A549 (cell line): ENCODE measurements around the gene DACT3. TPM values are rescaled to one million over a fixed set of nuclear protein-coding genes. Genes with fewer than 3 reads are reported as not detected.

Experiments used
- ATAC-seq, 2 experiments: fragments of 200-7000 bp in 1 of 2; fragments of >200 bp in 1 of 2; cut with Nextera tagmentation in 1 of 2; cut with Tn5 transposase in 1 of 2; 3 replicates each; pipeline versions ENCODE4 v1.8.0 to v1.9.1; 2018 to 2020; ENCODE audit warnings: mild to moderate bottlenecking in 1 of 2, moderate library complexity in 1 of 2
- CTCF ChIA-PET: fragments of 300-600 bp; sonication (Branson Sonifier 250); formaldehyde crosslinking; extraction: SDS; loops from one replicate; lab custom pipeline; 2021; ENCODE audit warnings: antibody characterized with exemption, inconsistent platforms; lab: Yijun Ruan, JAX
- POLR2A ChIA-PET: fragments of 350-600 bp; formaldehyde crosslinking; extraction: SDS; loops from one replicate; lab custom pipeline; 2021; ENCODE audit warnings: antibody characterized with exemption, inconsistent platforms; lab: Yijun Ruan, JAX
- DNase-seq, 2 experiments: peaks; one replicate each; pipeline versions ENCODE4 v3.0.0 to v3.0.0-alpha.2; 2011 to 2016; ENCODE audit warnings: low read depth in 1 of 2, low spot score in 1 of 2
- FAIRE-seq: peaks from 2 replicates; lab custom pipeline; 2011; peaks lifted over from hg19 to GRCh38; lab: Jason Lieb, UNC
- H3K27ac ChIP-seq, 2 experiments: fragments of >200 bp; sonication (Bioruptor Twin); formaldehyde crosslinking; 3 replicates each; pipeline ENCODE4 v1.5.1; 2016 to 2017
- H3K4me1 ChIP-seq: fragments of >200 bp; sonication (Bioruptor Twin); formaldehyde crosslinking; 3 replicates; pipeline ENCODE4 v1.6.1; 2016
- H3K4me2 ChIP-seq: fragments of >200 bp; sonication (Bioruptor Twin); formaldehyde crosslinking; 3 replicates; pipeline ENCODE4 v1.6.1; 2016
- H3K4me3 ChIP-seq: fragments of >200 bp; sonication (Bioruptor Twin); formaldehyde crosslinking; 3 replicates; pipeline ENCODE4 v1.5.1; 2016
- H3K9me3 ChIP-seq: fragments of >200 bp; sonication (Bioruptor Twin); formaldehyde crosslinking; 3 replicates; pipeline ENCODE4 v1.6.1; 2016
- ATOH8 ChIP-seq: fragments of 250-450 bp; sonication (Bioruptor Pico); IDR thresholded peaks from 2 replicates; pipeline ENCODE4 v1.5.0; 2020; ENCODE audit warnings: low read depth, mild to moderate bottlenecking, moderate library complexity
- BHLHE40 ChIP-seq: IDR thresholded peaks from 2 replicates; pipeline ENCODE4 v1.6.1; 2012; ENCODE audit warnings: low read depth, low read length, inconsistent platforms
- CBX2 ChIP-seq: fragments of 200-600 bp; sonication (generic); IDR thresholded peaks from 2 replicates; pipeline ENCODE4 v1.6.1; 2016; ENCODE audit warnings: low read depth, mild to moderate bottlenecking, borderline replicate concordance
- CBX8 ChIP-seq: fragments of 200-600 bp; sonication (generic); IDR thresholded peaks from 2 replicates; pipeline ENCODE4 v1.6.1; 2016
- CEBPB ChIP-seq, 2 experiments: fragments of >200 bp in 1 of 2; sonication (Bioruptor Twin) in 1 of 2; formaldehyde crosslinking in 1 of 2; IDR thresholded peaks; 2 replicates each; pipeline ENCODE4 v1.6.1; 2012 to 2016
- CHD4 ChIP-seq: fragments of 200-600 bp; sonication (generic); IDR thresholded peaks from 2 replicates; pipeline ENCODE4 v1.6.1; 2016; ENCODE audit warnings: antibody characterized with exemption, mild to moderate bottlenecking, borderline replicate concordance
- CTCF ChIP-seq: fragments of >200 bp; sonication (Bioruptor Twin); formaldehyde crosslinking; IDR thresholded peaks from 3 replicates; pipeline ENCODE4 v1.5.1; 2016
- EHMT2 ChIP-seq: fragments of 200-600 bp; sonication (generic); IDR thresholded peaks from 2 replicates; pipeline ENCODE4 v1.6.1; 2016; ENCODE audit warnings: antibody characterized with exemption, low read depth, mild to moderate bottlenecking, moderate library complexity
- FOSL2 ChIP-seq, 2 experiments: fragments of 450-650 bp in 1 of 2; fragments of >200 bp in 1 of 2; sonication (Bioruptor Twin) in 1 of 2; formaldehyde crosslinking; IDR thresholded peaks; 2 replicates each; pipeline versions ENCODE4 v1.5.0 to v1.6.1; 2016 to 2020; ENCODE audit warnings: mild to moderate bottlenecking in 1 of 2, moderate library complexity in 1 of 2
- KDM5A ChIP-seq: fragments of 200-600 bp; sonication (generic); IDR thresholded peaks from 2 replicates; pipeline ENCODE4 v1.6.1; 2016; ENCODE audit warnings: antibody characterized with exemption, mild to moderate bottlenecking
- MAZ ChIP-seq: fragments of 150-350 bp; IDR thresholded peaks from 2 replicates; pipeline ENCODE4 v1.6.1; 2014; ENCODE audit warnings: antibody characterized with exemption, low read depth, low read length, borderline replicate concordance
- NPAS2 ChIP-seq: fragments of 250-450 bp; sonication (Bioruptor Pico); IDR thresholded peaks from 2 replicates; pipeline ENCODE4 v1.8.0; 2022; ENCODE audit warnings: mild to moderate bottlenecking, moderate library complexity, borderline replicate concordance
- PHF8 ChIP-seq: fragments of 200-600 bp; sonication (generic); IDR thresholded peaks from 2 replicates; pipeline ENCODE4 v1.6.1; 2016; ENCODE audit warnings: low read depth, mild to moderate bottlenecking, antibody characterized with exemption, moderate library complexity, borderline replicate concordance
- POLR2A ChIP-seq: IDR thresholded peaks from 2 replicates; pipeline ENCODE4 v1.6.1; 2012; ENCODE audit warnings: mild to moderate bottlenecking, low read length
- TP53 ChIP-seq: fragments of 250-450 bp; sonication (Bioruptor Pico); IDR thresholded peaks from 2 replicates; pipeline ENCODE4 v1.5.0; 2021; ENCODE audit warnings: mild to moderate bottlenecking, moderate library complexity
- ZFP36 ChIP-seq: fragments of 450-650 bp; IDR thresholded peaks from 2 replicates; pipeline ENCODE4 v1.6.1; 2014; ENCODE audit warnings: borderline replicate concordance; ENCODE audit not compliant: partially characterized antibody
- ZNF302 ChIP-seq: fragments of 250-450 bp; sonication (Bioruptor Pico); IDR thresholded peaks from 2 replicates; pipeline ENCODE4 v1.9.0; 2021; ENCODE audit warnings: inconsistent platforms, mild to moderate bottlenecking, moderate library complexity
- ZSCAN20 ChIP-seq: fragments of 250-450 bp; sonication (Bioruptor Pico); IDR thresholded peaks from 2 replicates; pipeline ENCODE4 v1.8.0; 2022; ENCODE audit warnings: mild to moderate bottlenecking, moderate library complexity
- WGBS: methylation state at CpG from one replicate; pipeline ENCODE4 v1.1.6; 2017; ENCODE audit errors: missing lambda C conversion rate; 5-methylcytosine and 5-hydroxymethylcytosine counted together
- polyA plus RNA-seq, 4 experiments: library from polyadenylated mRNA; depleted of rRNA in 3 of 4; stranded (reverse); fragments of >200 nt; fragmentation: RNase III in 1 of 4; extraction: RNeasy Plus Mini Kit Qiagen cat#74134 plus additional on column Dnase treatment in 1 of 4; gene quantifications; 2 replicates in 3 of 4; 3 replicates in 1 of 4; pipeline ENCODE4 v1.2.3, GENCODE V29; 2011 to 2017
- TF ChIP-seq, protein P1 (sequence below): IDR thresholded peaks from 2 replicates; pipeline ENCODE4 v1.6.1; 2012
- TF ChIP-seq, protein P2 (sequence below): fragments of 200-600 bp; sonication (generic); IDR thresholded peaks from 2 replicates; pipeline ENCODE4 v1.6.1; 2016; ENCODE audit warnings: antibody characterized with exemption, mild to moderate bottlenecking, moderate library complexity

Gene DACT3
- polyA plus RNA-seq, 2 of the 4 experiments (the other 2 are of a cell fraction), result 0.32 to 0.36 TPM

DNA sequence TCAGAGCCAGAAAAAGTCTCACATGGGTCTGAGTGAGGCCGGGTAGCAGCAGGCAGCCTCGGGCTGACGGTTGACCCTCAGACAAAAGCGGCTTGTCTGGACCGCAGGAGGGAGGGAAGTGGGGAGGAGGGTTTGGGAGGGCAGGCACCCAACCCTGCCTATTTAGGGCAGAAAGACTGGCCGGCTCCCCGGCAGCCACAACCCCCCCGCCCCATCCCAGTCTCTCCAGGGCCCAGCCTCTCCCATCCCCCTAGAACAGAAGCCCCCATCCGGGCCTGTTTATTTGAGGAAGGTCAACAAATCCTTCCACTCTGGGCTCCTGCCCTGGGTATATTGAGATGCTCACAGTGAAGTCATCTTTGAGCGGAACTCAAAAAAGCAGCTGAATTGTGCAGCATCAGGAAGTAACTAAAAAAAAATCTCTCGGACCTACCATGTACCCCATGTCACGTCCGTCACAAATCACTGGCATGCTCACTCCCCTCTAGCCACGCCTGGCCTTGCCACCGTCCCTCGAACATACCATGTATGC, 6.3 kb downstream of the DACT3 start:
- Histone ChIP-seq H3K27ac (no peak overlapping the region), H3K9me3 (no peaks in the 10 kb centered on the region), H3K4me1 (peaks cover 7% of the 10 kb centered on the region), H3K4me2 (no peak overlapping the region), H3K4me3 (no peak overlapping the region)
- WGBS, result 66% methylated on average over 16 of the region's 16 CpGs
- FAIRE-seq, result no peak
- ChIA-PET POLR2A (no interaction called here), CTCF (interaction anchor here (1.0 to 9.0 kb wide), 3 partner anchors 10 to 42 kb away, joined by 3 to 73 read pairs (median 4); no protein-coding TSS in a partner anchor)
- no peak for TF ChIP-seq ZFP36
- TF ChIP-seq POLR2A, result no peak
- no peak for TF ChIP-seq TP53
- TF ChIP-seq ZNF302 (CRISPR knock-in tag), result no peak
- TF ChIP-seq, protein P1, sequence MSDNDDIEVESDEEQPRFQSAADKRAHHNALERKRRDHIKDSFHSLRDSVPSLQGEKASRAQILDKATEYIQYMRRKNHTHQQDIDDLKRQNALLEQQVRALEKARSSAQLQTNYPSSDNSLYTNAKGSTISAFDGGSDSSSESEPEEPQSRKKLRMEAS, result no peak
- TF ChIP-seq CBX2, result no peak
- no peak for TF ChIP-seq CBX8
- no peak for TF ChIP-seq ATOH8 (CRISPR knock-in tag)
- no peak for TF ChIP-seq PHF8
- TF ChIP-seq MAZ, result no peak
- no peak for TF ChIP-seq NPAS2 (CRISPR knock-in tag)
- no peak for TF ChIP-seq FOSL2 (IDR thresholded peaks at IDR 0.05)
- no peak for TF ChIP-seq FOSL2 (CRISPR knock-in tag; IDR thresholded peaks at IDR 0.05)
- no peak for TF ChIP-seq CTCF
- no peak for TF ChIP-seq BHLHE40
- no peak for TF ChIP-seq KDM5A
- no peak for TF ChIP-seq EHMT2
- no peak for TF ChIP-seq CHD4
- TF ChIP-seq, protein P2, sequence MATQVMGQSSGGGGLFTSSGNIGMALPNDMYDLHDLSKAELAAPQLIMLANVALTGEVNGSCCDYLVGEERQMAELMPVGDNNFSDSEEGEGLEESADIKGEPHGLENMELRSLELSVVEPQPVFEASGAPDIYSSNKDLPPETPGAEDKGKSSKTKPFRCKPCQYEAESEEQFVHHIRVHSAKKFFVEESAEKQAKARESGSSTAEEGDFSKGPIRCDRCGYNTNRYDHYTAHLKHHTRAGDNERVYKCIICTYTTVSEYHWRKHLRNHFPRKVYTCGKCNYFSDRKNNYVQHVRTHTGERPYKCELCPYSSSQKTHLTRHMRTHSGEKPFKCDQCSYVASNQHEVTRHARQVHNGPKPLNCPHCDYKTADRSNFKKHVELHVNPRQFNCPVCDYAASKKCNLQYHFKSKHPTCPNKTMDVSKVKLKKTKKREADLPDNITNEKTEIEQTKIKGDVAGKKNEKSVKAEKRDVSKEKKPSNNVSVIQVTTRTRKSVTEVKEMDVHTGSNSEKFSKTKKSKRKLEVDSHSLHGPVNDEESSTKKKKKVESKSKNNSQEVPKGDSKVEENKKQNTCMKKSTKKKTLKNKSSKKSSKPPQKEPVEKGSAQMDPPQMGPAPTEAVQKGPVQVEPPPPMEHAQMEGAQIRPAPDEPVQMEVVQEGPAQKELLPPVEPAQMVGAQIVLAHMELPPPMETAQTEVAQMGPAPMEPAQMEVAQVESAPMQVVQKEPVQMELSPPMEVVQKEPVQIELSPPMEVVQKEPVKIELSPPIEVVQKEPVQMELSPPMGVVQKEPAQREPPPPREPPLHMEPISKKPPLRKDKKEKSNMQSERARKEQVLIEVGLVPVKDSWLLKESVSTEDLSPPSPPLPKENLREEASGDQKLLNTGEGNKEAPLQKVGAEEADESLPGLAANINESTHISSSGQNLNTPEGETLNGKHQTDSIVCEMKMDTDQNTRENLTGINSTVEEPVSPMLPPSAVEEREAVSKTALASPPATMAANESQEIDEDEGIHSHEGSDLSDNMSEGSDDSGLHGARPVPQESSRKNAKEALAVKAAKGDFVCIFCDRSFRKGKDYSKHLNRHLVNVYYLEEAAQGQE, result no peak
- no peak for ATAC-seq
- no peak for DNase-seq

GRCh38 chr19:46650445-46650844, 10.5 kb downstream of the DACT3 start:
- H3K4me1 ChIP-seq, result no peaks in the 10 kb centered on the region
- TF ChIP-seq ZSCAN20 (no peak), MAZ (no peak), CEBPB (IDR thresholded peaks at IDR 0.05) (peak in 1 of 2 experiments; percentile 35; a peak in 1 of 4 replicates), CTCF (no peak)
- H3K9me3 ChIP-seq, result peaks cover 16% of the 10 kb centered on the region
- H3K4me2 ChIP-seq, result no peak overlapping the region
- FAIRE-seq (no peak), ATAC-seq (peak in 1 of 2 experiments; percentile 30; a peak in 2 of 6 replicates), DNase-seq (no peak)
- ChIA-PET POLR2A (no interaction called here), CTCF (interaction anchor here (0.9 to 9.0 kb wide), 4 partner anchors 9 to 78 kb away, joined by 4 to 73 read pairs (median 18); partner anchors contain the start of gene DACT3)
- no peak overlapping the region for H3K27ac ChIP-seq
- no peak overlapping the region for H3K4me3 ChIP-seq
- WGBS, result 89% methylated on average over 7 of the region's 7 CpGs
